Measurements from ENCODE around the gene PFKL. TPM values are rescaled to one million over a fixed set of nuclear protein-coding genes. Genes with fewer than 3 reads are reported as not detected.

PFKL gene
- total RNA-seq, 1 donor from 2014 or later, result 138 TPM

- no peak for DNase-seq (ENCODE audit: extremely low spot score, unreplicated experiment)
- Mint-ChIP-seq H3K27ac (ENCODE audit: unreplicated experiment) (no peak overlapping the region), H3K4me1 (ENCODE audit: unreplicated experiment) (peaks cover 20% of the 10 kb centered on the region), H3K36me3 (ENCODE audit: unreplicated experiment) (peaks cover 18% of the 10 kb centered on the region), H3K27me3 (ENCODE audit: unreplicated experiment) (no peaks in the 10 kb centered on the region), H3K9me3 (ENCODE audit: unreplicated experiment) (no peaks in the 10 kb centered on the region), H3K4me3 (ENCODE audit: unreplicated experiment) (no peak overlapping the region)
- TF ChIP-seq CTCF (IDR thresholded peaks at IDR 0.05), result no peak
These were observed 7.3 kb downstream of the PFKL start for GRCh38 chr21:44306936-44307704.

GRCh38 chr21:44310628-44311507 lies 11.0 kb downstream of the PFKL start:
- peaks cover 9% of the 10 kb centered on the region for H3K4me1 Mint-ChIP-seq (ENCODE audit: unreplicated experiment)
- H3K27me3 Mint-ChIP-seq (ENCODE audit: unreplicated experiment), result no peaks in the 10 kb centered on the region
- TF ChIP-seq CTCF (IDR thresholded peaks at IDR 0.05), result no peak

GRCh38 chr21:44312089-44312488 lies 12.2 kb downstream of the PFKL start:
- Mint-ChIP-seq H3K27ac (ENCODE audit: unreplicated experiment) (no peak overlapping the region), H3K4me1 (ENCODE audit: unreplicated experiment) (peaks cover 6% of the 10 kb centered on the region), H3K36me3 (ENCODE audit: unreplicated experiment) (peaks cover 15% of the 10 kb centered on the region), H3K27me3 (ENCODE audit: unreplicated experiment) (no peaks in the 10 kb centered on the region), H3K4me3 (ENCODE audit: unreplicated experiment) (no peak overlapping the region), H3K9me3 (ENCODE audit: unreplicated experiment) (no peaks in the 10 kb centered on the region)
- no peak for TF ChIP-seq CTCF (IDR thresholded peaks at IDR 0.05)
- no peak for DNase-seq (ENCODE audit: extremely low spot score, unreplicated experiment)

More at GRCh38 chr21:44310628-44311507, 11.0 kb downstream of the PFKL start:
- Mint-ChIP-seq H3K4me3 (ENCODE audit: unreplicated experiment) (no peak overlapping the region), H3K9me3 (ENCODE audit: unreplicated experiment) (no peaks in the 10 kb centered on the region), H3K36me3 (ENCODE audit: unreplicated experiment) (peaks cover 16% of the 10 kb centered on the region), H3K27ac (ENCODE audit: unreplicated experiment) (no peak overlapping the region)
- DNase-seq (ENCODE audit: extremely low spot score, unreplicated experiment), result no peak

GRCh38 chr21:44312716-44313115 lies 12.9 kb downstream of the PFKL start:
- H3K36me3 Mint-ChIP-seq (ENCODE audit: unreplicated experiment), result peaks cover 14% of the 10 kb centered on the region
- H3K4me3 Mint-ChIP-seq (ENCODE audit: unreplicated experiment), result no peak overlapping the region
- DNase-seq (ENCODE audit: extremely low spot score, unreplicated experiment), result no peak
- H3K27ac Mint-ChIP-seq (ENCODE audit: unreplicated experiment), result no peak overlapping the region
- no peaks in the 10 kb centered on the region for H3K27me3 Mint-ChIP-seq (ENCODE audit: unreplicated experiment)
- TF ChIP-seq CTCF (IDR thresholded peaks at IDR 0.05), result no peak
- no peaks in the 10 kb centered on the region for H3K9me3 Mint-ChIP-seq (ENCODE audit: unreplicated experiment)
- peaks cover 4% of the 10 kb centered on the region for H3K4me1 Mint-ChIP-seq (ENCODE audit: unreplicated experiment)

- TF ChIP-seq CTCF (IDR thresholded peaks at IDR 0.05), result no peak
- no peak for DNase-seq (ENCODE audit: extremely low spot score, unreplicated experiment)
- H3K27ac Mint-ChIP-seq (ENCODE audit: unreplicated experiment), result no peak overlapping the region
- no peak overlapping the region for H3K4me3 Mint-ChIP-seq (ENCODE audit: unreplicated experiment)
- no peaks in the 10 kb centered on the region for H3K9me3 Mint-ChIP-seq (ENCODE audit: unreplicated experiment)
- H3K4me1 Mint-ChIP-seq (ENCODE audit: unreplicated experiment), result no peaks in the 10 kb centered on the region
- peaks cover 8% of the 10 kb centered on the region for H3K36me3 Mint-ChIP-seq (ENCODE audit: unreplicated experiment)
- H3K27me3 Mint-ChIP-seq (ENCODE audit: unreplicated experiment), result no peaks in the 10 kb centered on the region
These were observed 13.6 kb downstream of the PFKL start for GRCh38 chr21:44313451-44313850.
